GM18867 (cell line): ENCODE measurements around the gene ATP1A1.

ENCODE experiments used
- ATAC-seq: cut with Tn5 transposase; IDR thresholded peaks from one replicate; pipeline ENCODE4 v1.9.1; 2021; ENCODE audit warnings: mild to moderate bottlenecking, moderate library complexity; ENCODE audit not compliant: unreplicated experiment

Gene ATP1A1

GRCh38 chr1:116370181-116370580 is 2.9 kb upstream of the ATP1A1 start:
- no peak for ATAC-seq

GRCh38 chr1:116371752-116372151 is 1.3 kb upstream of the ATP1A1 start:
- ATAC-seq, result no peak

GRCh38 chr1:116372191-116372590 is 853 bp upstream of the ATP1A1 start:
- no peak for ATAC-seq

GRCh38 chr1:116373431-116374352 is 648 bp downstream of the ATP1A1 start:
- ATAC-seq, result peak; percentile 18

GRCh38 chr1:116374353-116375147 is 1.5 kb downstream of the ATP1A1 start:
- no peak for ATAC-seq

GRCh38 chr1:116375148-116375886 is 2.3 kb downstream of the ATP1A1 start:
- no peak for ATAC-seq

GRCh38 chr1:116375887-116376728 is 3.1 kb downstream of the ATP1A1 start:
- no peak for ATAC-seq

- no peak for ATAC-seq
Observed at GRCh38 chr1:116376729-116377086, 3.7 kb downstream of the ATP1A1 start.

- peak; percentile 73 for ATAC-seq
Observed at GRCh38 chr1:116377541-116378529, 4.8 kb downstream of the ATP1A1 start.

GRCh38 chr1:116379057-116379630 is 6.1 kb downstream of the ATP1A1 start:
- no peak for ATAC-seq

- ATAC-seq, result no peak
Observed at GRCh38 chr1:116379674-116380498, 6.8 kb downstream of the ATP1A1 start.

- ATAC-seq, result no peak
Observed at GRCh38 chr1:116380499-116381242, 7.6 kb downstream of the ATP1A1 start.

- ATAC-seq, result no peak
Observed at GRCh38 chr1:116382321-116382720, 9.3 kb downstream of the ATP1A1 start.

- no peak for ATAC-seq
Observed at GRCh38 chr1:116382857-116383483, 9.9 kb downstream of the ATP1A1 start.

- ATAC-seq, result no peak
Observed at GRCh38 chr1:116386042-116386441, 13.0 kb downstream of the ATP1A1 start.

- ATAC-seq, result no peak
Observed at GRCh38 chr1:116387551-116387950, 14.5 kb downstream of the ATP1A1 start.

- no peak for ATAC-seq
Observed at GRCh38 chr1:116388122-116388521, 15.1 kb downstream of the ATP1A1 start.
